Inflammatory macrophage (primary cell): Measurements from ENCODE around the gene SFMBT2.

Experiments used
- DNase-seq, 2 donors: peaks; one replicate each; pipeline ENCODE4 v3.0.0-alpha.2; 2020 to 2022

The SFMBT2 gene

DNA sequence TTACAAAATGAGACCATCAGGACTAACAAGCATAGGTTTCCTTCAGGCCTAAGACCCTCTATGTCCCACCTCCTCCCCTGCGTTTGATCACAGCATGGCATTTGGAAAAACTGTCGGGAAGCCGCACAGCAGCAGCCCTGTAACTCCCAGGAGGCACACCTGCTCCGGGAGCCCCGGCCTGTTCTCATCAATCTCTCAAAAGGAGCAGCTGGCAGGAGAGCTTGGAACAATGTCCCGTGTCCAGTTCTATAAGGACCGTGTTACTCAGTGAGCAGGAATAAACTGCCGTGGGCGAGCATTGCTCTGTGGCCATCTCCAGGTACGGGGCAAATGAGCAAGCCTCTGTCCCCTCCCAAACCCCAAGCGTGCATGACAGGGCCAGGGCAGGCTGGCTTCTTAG is 236.9 kb downstream of the SFMBT2 start:
- no peak for DNase-seq

- no peak for DNase-seq
Observed at GRCh38 chr10:7171825-7172224, 239.0 kb downstream of the SFMBT2 start.

GRCh38 chr10:7170626-7171322 is 240.1 kb downstream of the SFMBT2 start:
- DNase-seq = no peak

- DNase-seq = no peak
Observed at GRCh38 chr10:7168414-7168813, 242.4 kb downstream of the SFMBT2 start.

- DNase-seq = no peak
Observed at GRCh38 chr10:7165500-7166177, 245.2 kb downstream of the SFMBT2 start.

DNA sequence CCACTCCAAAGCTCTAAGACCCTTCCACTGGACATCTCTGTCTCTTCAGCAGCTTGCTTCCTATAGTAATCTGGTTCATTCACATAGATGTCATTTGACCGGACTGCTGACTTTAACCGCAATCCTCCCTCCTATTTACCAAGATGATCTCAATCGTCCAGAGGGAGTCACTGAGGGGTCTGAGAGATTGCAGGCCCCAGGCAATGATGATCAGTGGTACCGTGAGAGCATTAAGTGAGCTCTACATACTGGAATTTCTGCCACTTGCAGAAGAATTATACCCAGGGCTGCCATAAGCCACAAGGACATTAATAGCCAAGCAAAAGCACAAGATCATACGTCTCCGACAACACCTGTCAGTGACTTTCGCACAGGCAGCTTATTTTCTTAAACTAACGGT is 245.9 kb downstream of the SFMBT2 start:
- no peak for DNase-seq

- no peak for DNase-seq
Observed at GRCh38 chr10:7162331-7162730, 248.5 kb downstream of the SFMBT2 start.

- DNase-seq = no peak
Observed at GRCh38 chr10:7161484-7162250, 249.2 kb downstream of the SFMBT2 start.

DNA sequence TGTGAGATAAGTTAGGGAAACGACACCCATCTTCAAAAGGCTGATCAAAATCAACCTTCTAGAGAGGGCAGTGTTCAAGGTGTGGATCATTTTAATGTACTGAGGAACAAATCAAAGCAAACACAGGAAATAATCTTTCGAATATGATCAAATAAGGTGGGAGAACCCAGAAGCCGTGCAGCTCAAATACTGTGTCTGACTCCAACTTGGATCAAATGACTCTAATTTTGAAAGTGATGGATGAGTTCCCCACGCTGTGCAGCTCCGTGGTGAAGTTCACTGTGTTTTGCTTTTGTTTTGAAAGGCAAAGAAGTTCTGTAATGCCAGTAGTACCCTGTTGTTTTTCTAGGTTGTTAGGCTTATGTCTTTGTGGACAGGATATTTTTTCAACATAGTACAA is 250.9 kb downstream of the SFMBT2 start:
- DNase-seq = no peak

GRCh38 chr10:7159517-7159916 is 251.3 kb downstream of the SFMBT2 start:
- no peak for DNase-seq

DNA sequence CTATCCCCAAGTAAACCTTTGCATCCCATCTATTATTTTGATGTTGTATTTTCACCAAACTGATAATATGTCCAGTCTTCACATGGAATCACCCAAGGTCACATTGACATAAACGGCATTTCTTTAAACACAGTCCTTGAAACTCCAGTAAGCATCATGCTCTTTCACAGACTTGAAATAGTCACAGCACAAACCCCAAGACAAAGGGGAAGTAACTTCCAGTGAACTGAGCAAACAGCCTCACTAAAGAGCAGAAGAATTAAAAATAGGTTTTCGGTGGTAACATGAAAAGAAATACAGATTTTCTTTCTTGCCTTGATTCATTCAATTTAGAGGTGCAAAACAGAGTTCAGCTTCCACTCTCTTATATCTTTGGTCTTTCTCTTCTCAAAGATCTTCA is 253.7 kb downstream of the SFMBT2 start:
- peak; percentile 49 to 61 for DNase-seq

DNA sequence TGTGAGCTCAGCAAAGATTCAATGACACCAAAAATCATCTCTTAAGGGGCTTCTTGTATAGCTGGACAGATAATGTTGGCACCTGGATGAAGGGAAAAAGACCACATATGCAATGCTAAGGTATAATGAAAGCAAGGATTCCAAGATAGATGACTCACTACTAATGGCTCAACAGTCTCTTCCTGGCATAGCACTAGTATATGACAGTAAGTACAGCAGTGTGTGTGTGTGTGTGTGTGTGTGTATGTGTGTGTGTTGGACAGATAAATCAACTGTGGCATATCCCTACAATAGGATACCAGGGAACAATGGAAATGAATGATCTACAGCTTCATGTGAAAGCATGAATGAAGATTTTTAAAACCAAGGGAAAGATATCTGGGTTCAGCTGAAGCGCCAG is 257.1 kb downstream of the SFMBT2 start:
- no peak for DNase-seq

DNA sequence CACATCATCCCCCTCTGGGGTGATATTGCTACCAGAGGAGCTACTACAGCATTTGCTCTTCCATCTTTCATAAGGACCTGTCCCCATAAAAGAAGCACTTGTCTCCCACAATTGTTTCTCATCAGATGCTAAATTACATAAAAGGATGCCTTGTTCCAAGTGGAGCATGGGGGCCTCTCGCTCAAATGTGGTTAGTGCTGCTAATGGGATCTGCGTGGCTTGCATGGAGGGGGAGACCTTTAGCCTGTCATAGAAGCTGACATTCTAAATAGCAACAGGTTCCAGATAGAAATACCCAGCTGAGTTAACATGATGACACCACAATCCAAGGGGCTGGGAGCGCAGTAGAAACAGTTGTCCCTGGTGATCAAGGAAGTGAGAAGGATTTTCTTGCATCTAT is 257.9 kb downstream of the SFMBT2 start:
- DNase-seq = no peak

DNA sequence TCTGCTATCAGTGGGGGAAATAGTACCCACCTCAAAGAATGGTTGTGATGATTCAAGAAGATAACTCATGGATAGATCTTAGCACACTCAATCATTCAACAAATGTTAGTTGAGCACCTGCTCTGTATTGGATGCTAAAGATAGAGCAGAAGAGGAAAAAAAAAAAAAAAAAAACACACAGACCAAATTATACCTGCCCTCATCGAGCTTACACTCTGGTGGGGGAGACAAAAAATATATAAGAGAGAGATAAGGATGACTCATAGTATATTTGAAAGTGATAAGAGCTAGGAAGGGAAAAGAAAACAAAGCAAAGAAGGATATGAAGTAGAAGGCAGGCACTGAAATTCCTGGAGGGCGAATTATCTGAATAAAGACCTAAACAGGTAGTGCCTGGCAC is 258.5 kb downstream of the SFMBT2 start:
- DNase-seq = no peak

- DNase-seq = no peak
Observed at GRCh38 chr10:7151538-7151937, 259.3 kb downstream of the SFMBT2 start.

DNA sequence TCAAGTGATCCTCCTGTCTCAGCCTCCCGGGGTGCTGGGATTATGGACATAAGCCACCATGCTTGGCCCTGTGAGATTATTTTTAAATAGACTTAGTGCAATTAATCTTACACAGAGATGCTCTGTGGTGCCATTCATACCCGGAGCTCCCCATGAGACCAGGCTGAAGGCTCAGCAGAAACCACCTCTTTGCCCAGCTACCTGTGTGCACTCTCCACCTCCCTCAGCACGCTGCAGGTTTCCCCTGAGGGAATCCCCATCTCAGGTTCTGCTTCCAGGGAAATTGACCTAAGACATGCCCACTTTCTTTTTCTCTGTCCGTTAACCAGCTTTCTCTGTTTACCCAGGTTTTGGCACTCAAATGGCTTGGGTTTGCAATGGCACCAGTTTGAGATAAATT is 260.5 kb downstream of the SFMBT2 start:
- no peak for DNase-seq

DNA sequence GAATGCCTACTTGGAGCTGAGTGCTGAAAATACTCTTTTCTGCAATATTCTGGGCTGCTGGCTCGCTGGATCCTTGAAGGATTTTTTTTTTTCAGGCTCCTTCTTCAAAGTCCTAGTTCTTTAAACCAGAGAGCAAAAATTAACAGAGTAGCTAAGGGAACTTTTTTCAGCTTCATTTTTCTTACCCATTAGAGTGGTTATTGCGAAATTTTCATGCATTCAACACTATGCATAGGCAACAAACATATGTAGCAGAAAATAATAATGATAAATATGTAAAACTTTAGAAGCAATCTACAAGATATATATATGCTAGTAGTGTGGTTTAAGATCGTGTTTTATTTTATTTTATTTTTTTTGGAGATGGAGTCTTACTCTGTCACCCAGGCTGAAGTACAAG is 264.6 kb downstream of the SFMBT2 start:
- DNase-seq = no peak

DNA sequence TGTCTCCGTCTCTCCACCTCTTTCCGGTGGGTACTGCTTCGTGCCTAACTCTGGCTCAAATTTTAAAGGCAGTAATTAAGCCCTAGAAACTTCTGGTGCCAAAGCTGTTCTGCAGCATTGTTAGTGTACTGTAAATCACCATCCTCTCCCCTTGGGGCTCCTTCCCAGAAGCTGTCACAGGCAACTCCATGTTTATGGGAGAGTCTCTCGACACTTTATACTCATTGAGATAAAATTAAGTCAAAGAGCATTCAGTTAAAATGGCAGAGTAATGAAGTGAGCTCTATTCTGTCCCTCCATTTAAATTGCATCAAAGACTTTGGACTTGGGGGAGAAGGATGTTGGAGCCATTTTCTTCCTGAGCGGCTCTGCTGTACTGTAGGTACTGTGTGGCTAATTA is 274.8 kb downstream of the SFMBT2 start:
- DNase-seq = no peak

DNA sequence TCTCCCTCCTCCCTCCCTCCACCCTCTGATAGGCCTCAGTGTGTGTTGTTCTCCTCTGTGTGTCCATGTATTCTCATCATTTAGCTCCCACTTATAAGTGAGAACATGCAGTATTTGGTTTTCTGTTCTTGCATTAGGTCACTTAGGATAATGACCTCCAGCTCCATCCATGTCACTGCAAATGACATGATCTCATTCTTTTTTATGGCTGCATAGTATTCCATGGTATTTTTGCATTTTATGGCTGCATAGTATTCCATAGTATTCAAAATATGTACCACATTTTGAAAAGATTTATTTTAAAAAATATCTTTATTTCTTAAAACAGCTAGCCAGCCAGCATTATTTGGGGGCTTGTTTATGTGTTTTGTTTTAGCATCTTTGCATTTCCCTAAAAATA is 275.6 kb downstream of the SFMBT2 start:
- no peak for DNase-seq

DNA sequence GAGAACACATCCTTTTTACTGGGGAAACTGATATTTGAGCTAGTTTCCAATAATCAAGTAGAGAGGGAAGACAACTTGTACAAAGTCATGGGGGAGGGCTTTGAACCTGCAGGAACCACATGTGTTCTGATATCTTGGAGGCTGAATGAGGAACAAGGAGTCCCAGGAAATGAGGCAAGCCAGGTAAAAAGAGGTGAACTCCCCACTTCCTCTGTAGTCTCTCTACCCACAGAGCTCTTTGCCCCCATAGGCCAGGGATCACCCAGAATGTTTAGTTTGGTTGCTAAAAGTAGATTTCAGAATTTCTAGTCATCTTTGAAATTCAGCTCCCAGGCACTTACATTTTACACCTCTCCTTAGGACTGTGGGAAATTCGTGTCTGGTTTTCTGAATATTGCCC is 276.4 kb downstream of the SFMBT2 start:
- DNase-seq = no peak

DNA sequence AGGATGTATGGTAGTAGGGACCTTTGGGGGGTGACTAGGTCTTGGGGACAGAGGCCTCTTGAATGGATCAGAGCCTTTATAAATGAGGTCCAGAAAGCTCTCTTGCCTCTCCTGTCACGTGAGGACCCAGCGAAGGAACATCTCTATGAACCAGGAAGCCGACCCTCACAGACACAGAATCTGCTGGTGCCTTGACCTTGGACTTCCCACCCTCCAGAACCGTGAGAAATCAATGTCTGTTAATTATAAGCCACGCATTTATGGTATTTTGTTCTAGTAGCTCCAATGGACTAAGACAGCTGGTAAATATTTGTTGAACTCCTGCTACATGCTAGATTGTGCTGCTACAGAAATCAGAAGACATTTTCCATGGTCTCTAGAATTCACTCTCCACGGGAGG is 276.9 kb downstream of the SFMBT2 start:
- no peak for DNase-seq

DNA sequence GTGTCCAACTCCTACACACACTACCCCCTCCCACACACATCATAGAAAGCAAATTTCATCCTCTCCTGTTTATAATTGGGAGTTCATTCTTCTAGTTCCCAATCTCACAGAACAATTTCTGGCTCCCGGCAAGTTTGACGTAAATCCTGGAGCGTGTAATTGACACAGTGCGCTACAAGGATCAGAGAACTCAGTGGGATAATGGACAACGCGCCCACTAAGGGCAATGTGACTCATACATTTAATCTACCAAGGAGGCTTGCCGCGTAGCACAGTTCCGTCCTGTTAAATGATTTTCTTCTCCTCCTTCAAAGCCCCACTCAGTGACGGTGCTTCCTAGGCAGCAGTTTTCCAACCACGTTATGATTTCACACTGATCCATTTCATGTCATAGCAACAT is 277.6 kb downstream of the SFMBT2 start:
- DNase-seq = no peak

- DNase-seq = peak; percentile 46 to 77
Observed at GRCh38 chr10:7130191-7130911, 280.5 kb downstream of the SFMBT2 start.
